GM12864 (cell line): ENCODE data around the gene TOR1AIP1.
A peak's percentile ranks its signal among the peaks of the same experiment; 100 is the strongest.
"Not testable (repeated sequence)": the region's sequence is repeated elsewhere in the genome, so short reads cannot be mapped to it uniquely, and the experiment has no call there.

ENCODE experiments used
- DNase-seq: peaks from one replicate; pipeline ENCODE4 v3.0.0-alpha.2; 2011; ENCODE audit warnings: low read depth
- H3K4me3 ChIP-seq: 2 replicates; pipeline ENCODE4 v1.5.1; 2011; ENCODE audit warnings: mild to moderate bottlenecking, low read depth, low read length, control low read depth
- CTCF ChIP-seq: IDR thresholded peaks from 2 replicates; pipeline ENCODE4 v1.5.1; 2011; ENCODE audit warnings: low read depth, mild to moderate bottlenecking, moderate library complexity, low read length, control low read depth, inconsistent platforms; ENCODE audit errors: missing control alignments

The TOR1AIP1 gene

GRCh38 chr1:179882253-179883039 is at the start of gene TOR1AIP1:
Gene TOR1AIP1, plus strand, starts transcription at chr1:179882285. Its CDS starts 218 bp downstream, at chr1:179882503.
- TF ChIP-seq CTCF, result peak; percentile 37
- DNase-seq, result peak; percentile 96
- peak within 1 kb of the TSS; percentile 78 for H3K4me3 ChIP-seq

DNA sequence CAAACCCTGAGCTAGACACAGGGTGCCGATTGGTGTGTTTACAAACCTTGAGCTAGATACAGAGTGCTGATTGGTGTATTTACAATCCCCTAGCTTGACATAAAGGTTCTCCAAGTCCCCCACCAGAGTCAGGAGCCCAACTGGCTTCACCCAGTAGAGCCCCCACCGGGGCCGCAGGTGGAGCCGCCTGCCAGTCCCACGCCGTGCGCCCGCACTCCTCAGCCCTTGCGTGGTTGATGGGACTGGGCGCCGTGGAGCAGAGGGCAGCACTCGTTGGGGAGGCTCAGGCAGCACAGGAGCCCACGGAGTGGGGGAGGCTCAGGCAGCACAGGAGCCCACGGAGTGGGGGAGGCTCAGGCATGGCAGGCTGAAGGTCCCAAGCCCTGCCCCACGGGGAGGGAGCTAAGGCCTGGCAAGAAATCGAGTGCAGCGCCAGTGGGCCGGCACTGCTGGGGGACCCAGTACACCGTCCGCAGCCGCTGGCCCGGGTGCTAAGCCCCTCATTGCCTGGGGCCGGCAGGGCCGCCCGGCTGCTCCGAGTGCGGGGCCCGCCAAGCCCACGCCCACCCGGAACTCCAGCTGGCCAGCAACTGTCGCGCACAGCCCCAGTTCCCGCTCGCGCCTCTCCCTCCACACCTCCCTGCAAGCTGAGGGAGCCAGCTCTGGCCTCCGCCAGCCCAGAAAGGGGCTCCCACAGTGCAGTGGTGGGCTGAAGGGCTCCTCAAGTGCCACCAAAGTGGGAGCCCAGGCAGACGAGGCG is 45.2 kb upstream of the TOR1AIP1 start:
- not testable (repeated sequence) for DNase-seq, H3K4me3 ChIP-seq

DNA sequence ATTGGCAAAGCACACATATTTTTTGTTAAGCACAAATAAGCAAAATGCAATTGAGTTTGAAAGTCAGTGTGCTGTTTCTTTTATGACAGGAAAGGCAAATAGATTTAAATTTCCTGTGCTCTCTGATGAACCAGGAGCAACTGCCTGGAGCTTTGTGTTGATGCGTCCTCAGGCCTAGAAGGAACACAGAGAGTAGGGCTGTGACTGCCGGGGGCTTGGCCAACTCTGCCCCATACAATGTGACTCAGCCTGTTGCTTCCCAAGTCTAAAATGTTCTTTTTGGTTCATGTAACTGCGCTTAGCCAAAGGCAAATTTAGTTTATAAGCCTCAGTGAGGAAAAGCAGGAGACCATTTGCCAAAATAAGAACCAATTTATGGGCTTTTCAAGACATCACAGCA is 42.0 kb upstream of the TOR1AIP1 start:
- no peak overlapping the region for H3K4me3 ChIP-seq
- no peak for TF ChIP-seq CTCF
- DNase-seq, result no peak

GRCh38 chr1:179848233-179848632 is 33.9 kb upstream of the TOR1AIP1 start:
- H3K4me3 ChIP-seq, result no peak overlapping the region
- DNase-seq, result no peak
- TF ChIP-seq CTCF, result no peak

- H3K4me3 ChIP-seq, result no peak overlapping the region
- DNase-seq, result no peak
- TF ChIP-seq CTCF, result no peak
Observed at GRCh38 chr1:179853102-179853501, 29.0 kb upstream of the TOR1AIP1 start.

- not testable (repeated sequence) for H3K4me3 ChIP-seq, DNase-seq
Observed at GRCh38 chr1:179855831-179856230, 26.3 kb upstream of the TOR1AIP1 start.

DNA sequence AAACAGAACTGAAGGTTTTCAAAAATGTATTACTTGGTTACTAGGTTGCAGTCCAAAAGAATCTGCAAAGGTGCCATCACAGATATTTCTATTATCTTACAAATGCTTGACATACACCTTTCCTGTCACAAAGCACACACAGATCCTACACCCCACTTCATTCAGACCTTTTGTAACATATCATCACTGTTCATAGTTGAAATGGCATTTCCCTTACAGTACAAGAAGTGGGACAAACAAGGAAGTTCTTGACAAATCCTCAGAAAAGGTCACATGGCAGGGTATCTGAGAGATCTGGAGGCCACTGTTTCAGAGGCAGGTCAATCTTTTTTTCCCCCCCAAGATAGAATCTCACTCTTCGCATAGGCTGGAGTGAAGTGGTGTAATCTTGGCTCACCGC is 25.8 kb upstream of the TOR1AIP1 start:
- no peak for DNase-seq
- no peak overlapping the region for H3K4me3 ChIP-seq
- TF ChIP-seq CTCF, result no peak

DNA sequence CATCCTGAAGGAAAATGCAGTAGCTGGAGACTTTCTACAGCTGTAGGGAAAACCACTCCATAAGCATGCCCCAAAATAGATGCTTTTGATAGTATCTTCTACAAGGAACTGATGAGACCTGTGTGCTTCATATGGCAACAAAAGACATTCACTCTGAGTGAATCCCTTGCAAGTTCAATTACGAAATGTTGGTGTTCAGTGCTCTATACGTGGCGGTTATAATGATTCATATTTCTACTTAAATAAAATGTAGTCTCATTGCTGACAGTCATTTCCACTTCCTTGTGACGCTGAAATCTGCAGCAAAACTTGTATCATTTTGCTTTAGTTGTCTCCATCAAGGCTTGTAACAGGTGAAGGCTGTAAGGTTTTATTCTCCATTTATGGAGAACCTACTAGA is 25.1 kb upstream of the TOR1AIP1 start:
- DNase-seq, result no peak
- H3K4me3 ChIP-seq, result no peak overlapping the region
- TF ChIP-seq CTCF, result no peak
